IPS DF 19.7 (cell line): Measurements from ENCODE around the gene HAS3.
"Not testable (repeated sequence)": the region's sequence is repeated elsewhere in the genome, so short reads cannot be mapped to it uniquely, and the experiment has no call there.

Experiments used
- DNase-seq: peaks from one replicate; pipeline ENCODE4 v3.0.0-alpha.2; 2013; ENCODE audit warnings: low read depth, low spot score

Gene HAS3

GRCh38 chr16:69116256-69116875 is 10.9 kb downstream of the HAS3 start:
- DNase-seq: no peak

GRCh38 chr16:69116906-69117305 is 11.5 kb downstream of the HAS3 start:
- no peak for DNase-seq

GRCh38 chr16:69118468-69118867 is 13.0 kb downstream of the HAS3 start:
- DNase-seq: no peak

- no peak for DNase-seq
Observed at GRCh38 chr16:69118994-69119393, 13.5 kb downstream of the HAS3 start.

GRCh38 chr16:69119536-69119935 is 14.1 kb downstream of the HAS3 start:
- DNase-seq: no peak

GRCh38 chr16:69120096-69120664 is 14.7 kb downstream of the HAS3 start:
- no peak for DNase-seq

- DNase-seq: no peak
Observed at GRCh38 chr16:69123910-69124309, 18.5 kb downstream of the HAS3 start.

GRCh38 chr16:69124406-69124805 is 19.0 kb downstream of the HAS3 start:
- DNase-seq: not testable (repeated sequence)

- DNase-seq: not testable (repeated sequence)
Observed at GRCh38 chr16:69124961-69125360, 19.5 kb downstream of the HAS3 start.

GRCh38 chr16:69126221-69126620 is 20.8 kb downstream of the HAS3 start:
- no peak for DNase-seq

GRCh38 chr16:69126801-69127200 is 21.3 kb downstream of the HAS3 start:
- not testable (repeated sequence) for DNase-seq

- DNase-seq: no peak
Observed at GRCh38 chr16:69127966-69128510, 22.6 kb downstream of the HAS3 start.

GRCh38 chr16:69130461-69130860 is 25.0 kb downstream of the HAS3 start:
- DNase-seq: no peak

- no peak for DNase-seq
Observed at GRCh38 chr16:69131167-69131838, 25.9 kb downstream of the HAS3 start.

- DNase-seq: no peak
Observed at GRCh38 chr16:69131839-69132423, 26.5 kb downstream of the HAS3 start.

- DNase-seq: no peak
Observed at GRCh38 chr16:69132424-69133252, 27.2 kb downstream of the HAS3 start, which contains the start of the genes CHTF8 and UTP4. TSS of gene CHTF8 (minus strand) at chr16:69132588. CDS start at chr16:69121458, 11,130 bp downstream. TSS of gene UTP4 (plus strand) at chr16:69132649. CDS start at chr16:69133460, 811 bp downstream.

- DNase-seq: no peak
Observed at GRCh38 chr16:69133373-69133954, 28.0 kb downstream of the HAS3 start.

GRCh38 chr16:69138608-69139007 is 33.2 kb downstream of the HAS3 start:
- no peak for DNase-seq

GRCh38 chr16:69139464-69139863 is 34.0 kb downstream of the HAS3 start:
- not testable (repeated sequence) for DNase-seq

- no peak for DNase-seq
Observed at GRCh38 chr16:69141014-69141413, 35.6 kb downstream of the HAS3 start.

- no peak for DNase-seq
Observed at GRCh38 chr16:69141936-69142335, 36.5 kb downstream of the HAS3 start.
